ENCODE measurements around the gene SORCS2. TPM values are rescaled to one million over a fixed set of nuclear protein-coding genes. Genes with fewer than 3 reads are reported as not detected.

The SORCS2 gene
- total RNA-seq, 2 donors from 2014 or later: 0.54 to 0.74 TPM

- Histone ChIP-seq H3K9me3 (no peaks in the 10 kb centered on the region), H3K9ac (ENCODE audit: low read depth in 2 of 2, low read length in 2 of 2) (no peak overlapping the region), H3K36me3 (no peaks in the 10 kb centered on the region), H3K27me3 (no peaks in the 10 kb centered on the region), H3K4me3 (no peak overlapping the region), H3K27ac (no peak overlapping the region), H3K4me1 (no peaks in the 10 kb centered on the region)
- TF ChIP-seq CTCF (IDR thresholded peaks at IDR 0.05): no peak
- no peak for DNase-seq
- intact Hi-C loops (cut with DNase I): no loop called here
Observed at GRCh38 chr4:7737268-7737645, 544.9 kb downstream of the SORCS2 start.

- H3K4me1 ChIP-seq: no peaks in the 10 kb centered on the region
- TF ChIP-seq CTCF (IDR thresholded peaks at IDR 0.05): no peak
- no peak overlapping the region for H3K9ac ChIP-seq (ENCODE audit: low read depth in 2 of 2, low read length in 2 of 2)
- no peak overlapping the region for H3K27ac ChIP-seq
- H3K9me3 ChIP-seq: no peaks in the 10 kb centered on the region
- no peaks in the 10 kb centered on the region for H3K36me3 ChIP-seq
- intact Hi-C loops (cut with DNase I): no loop called here
- no peaks in the 10 kb centered on the region for H3K27me3 ChIP-seq
- no peak for DNase-seq
- no peak overlapping the region for H3K4me3 ChIP-seq
Observed at GRCh38 chr4:7737752-7738457, 545.6 kb downstream of the SORCS2 start.

- H3K9me3 ChIP-seq: no peaks in the 10 kb centered on the region
- H3K4me3 ChIP-seq: no peak overlapping the region
- H3K27me3 ChIP-seq: no peaks in the 10 kb centered on the region
- H3K36me3 ChIP-seq: no peaks in the 10 kb centered on the region
- H3K9ac ChIP-seq (ENCODE audit: low read depth in 2 of 2, low read length in 2 of 2): no peak overlapping the region
- TF ChIP-seq CTCF (IDR thresholded peaks at IDR 0.05): no peak
- H3K4me1 ChIP-seq: no peaks in the 10 kb centered on the region
- DNase-seq: no peak
- no peak overlapping the region for H3K27ac ChIP-seq
- intact Hi-C loops (cut with DNase I): no loop called here
Observed at GRCh38 chr4:7738458-7739076, 546.2 kb downstream of the SORCS2 start.

- intact Hi-C loops (cut with DNase I): no loop called here
- Histone ChIP-seq H3K27me3 (no peaks in the 10 kb centered on the region), H3K36me3 (no peaks in the 10 kb centered on the region), H3K4me3 (no peak overlapping the region), H3K9ac (ENCODE audit: low read depth in 2 of 2, low read length in 2 of 2) (no peak overlapping the region), H3K27ac (no peak overlapping the region), H3K9me3 (no peaks in the 10 kb centered on the region), H3K4me1 (no peaks in the 10 kb centered on the region)
- no peak for DNase-seq
- TF ChIP-seq CTCF (IDR thresholded peaks at IDR 0.05): no peak
Observed at GRCh38 chr4:7739077-7739917, 547.0 kb downstream of the SORCS2 start.

- Histone ChIP-seq H3K4me1 (no peaks in the 10 kb centered on the region), H3K27me3 (no peaks in the 10 kb centered on the region), H3K36me3 (no peaks in the 10 kb centered on the region), H3K9me3 (no peaks in the 10 kb centered on the region), H3K9ac (ENCODE audit: low read depth in 2 of 2, low read length in 2 of 2) (no peak overlapping the region), H3K27ac (no peak overlapping the region), H3K4me3 (no peak overlapping the region)
- intact Hi-C loops (cut with DNase I): no loop called here
- no peak for TF ChIP-seq CTCF (IDR thresholded peaks at IDR 0.05)
- DNase-seq: no peak
Observed at GRCh38 chr4:7739918-7740865, 547.9 kb downstream of the SORCS2 start.
